WERI-Rb-1 (cell line): Measurements from ENCODE around the gene MGLL.
A peak's percentile ranks its signal among the peaks of the same experiment; 100 is the strongest.

Experiments used
- DNase-seq: peaks from one replicate; pipeline ENCODE4 v3.0.0-alpha.2; 2020
- H3K27ac ChIP-seq: fragments of 250-450 bp; sonication (Bioruptor Pico); 2 replicates; pipeline ENCODE4 v1.5.1; 2020; ENCODE audit warnings: mild to moderate bottlenecking, moderate library complexity
- H3K27me3 ChIP-seq: fragments of 250-450 bp; sonication (Bioruptor Pico); 2 replicates; pipeline ENCODE4 v1.5.1; 2021; ENCODE audit warnings: mild to moderate bottlenecking, low read depth, moderate library complexity; ENCODE audit not compliant: insufficient read depth, severe bottlenecking
- H3K36me3 ChIP-seq: fragments of 250-450 bp; sonication (Bioruptor Pico); 2 replicates; pipeline ENCODE4 v1.5.1; 2020; ENCODE audit warnings: mild to moderate bottlenecking, moderate library complexity
- H3K4me3 ChIP-seq: 2 replicates; pipeline ENCODE4 v1.5.1; 2011; ENCODE audit warnings: low read depth, mild to moderate bottlenecking, control low read depth, low read length
- H3K9me3 ChIP-seq: fragments of 250-450 bp; sonication (Bioruptor Pico); 2 replicates; pipeline ENCODE4 v1.5.1; 2021; ENCODE audit warnings: mild to moderate bottlenecking, moderate library complexity; ENCODE audit not compliant: severe bottlenecking
- CTCF ChIP-seq: IDR thresholded peaks from 2 replicates; pipeline ENCODE4 v1.5.1; 2011; ENCODE audit warnings: low read depth, mild to moderate bottlenecking, control low read depth, inconsistent platforms, low read length

Gene MGLL

GRCh38 chr3:127693336-127693843 is 128.9 kb downstream of the MGLL start:
- no peak overlapping the region for H3K27ac ChIP-seq
- H3K4me3 ChIP-seq: no peak overlapping the region
- no peak for DNase-seq
- no peak for TF ChIP-seq CTCF
- no peaks in the 10 kb centered on the region for H3K27me3 ChIP-seq
- no peaks in the 10 kb centered on the region for H3K36me3 ChIP-seq
- no peaks in the 10 kb centered on the region for H3K9me3 ChIP-seq

GRCh38 chr3:127692501-127693335 is 129.6 kb downstream of the MGLL start:
- H3K9me3 ChIP-seq: no peaks in the 10 kb centered on the region
- H3K4me3 ChIP-seq: no peak overlapping the region
- no peak for DNase-seq
- H3K27ac ChIP-seq: no peak overlapping the region
- no peaks in the 10 kb centered on the region for H3K27me3 ChIP-seq
- no peak for TF ChIP-seq CTCF
- H3K36me3 ChIP-seq: no peaks in the 10 kb centered on the region

- Histone ChIP-seq H3K36me3 (no peaks in the 10 kb centered on the region), H3K27me3 (no peaks in the 10 kb centered on the region), H3K27ac (no peak overlapping the region), H3K9me3 (no peaks in the 10 kb centered on the region), H3K4me3 (no peak overlapping the region)
- no peak for TF ChIP-seq CTCF
- DNase-seq: no peak
These were observed 130.3 kb downstream of the MGLL start for GRCh38 chr3:127691974-127692373.

GRCh38 chr3:127691489-127691888 is 130.8 kb downstream of the MGLL start:
- no peaks in the 10 kb centered on the region for H3K9me3 ChIP-seq
- H3K4me3 ChIP-seq: no peak overlapping the region
- no peak for TF ChIP-seq CTCF
- no peak for DNase-seq
- no peak overlapping the region for H3K27ac ChIP-seq
- H3K27me3 ChIP-seq: no peaks in the 10 kb centered on the region
- no peaks in the 10 kb centered on the region for H3K36me3 ChIP-seq

GRCh38 chr3:127690823-127691452 is 131.4 kb downstream of the MGLL start:
- Histone ChIP-seq H3K36me3 (no peaks in the 10 kb centered on the region), H3K4me3 (no peak overlapping the region), H3K9me3 (no peaks in the 10 kb centered on the region), H3K27me3 (no peaks in the 10 kb centered on the region), H3K27ac (0 out of 2 replicates have a peak overlapping the region, but pooled peaks have one; percentile 2)
- peak; percentile 98 for TF ChIP-seq CTCF
- peak; percentile 86 for DNase-seq
